IMR-90 (cell line): Measurements from ENCODE around the gene PTTG1IP2. TPM values are rescaled to one million over a fixed set of nuclear protein-coding genes. Genes with fewer than 3 reads are reported as not detected.

ENCODE experiments used
- ATAC-seq: fragments of 200-7000 bp; cut with Tn5 transposase; 2 replicates; pipeline ENCODE4 v1.9.1; 2020; ENCODE audit warnings: low read depth, mild to moderate bottlenecking, moderate library complexity
- BruUV-seq: library from RNA; stranded (reverse); fragments of 400-500 nt; replicated peaks from 2 replicates; lab custom pipeline; 2021; lab: Mats Ljungman, UMichigan
- CTCF ChIA-PET: fragments of 300-600 bp; formaldehyde crosslinking; extraction: SDS; loops from one replicate; lab custom pipeline; 2021; ENCODE audit warnings: antibody characterized with exemption; lab: Yijun Ruan, JAX
- POLR2A ChIA-PET: fragments of 300-600 bp; sonication (Branson Sonifier 250); formaldehyde crosslinking; loops from one replicate; lab custom pipeline; 2022; ENCODE audit warnings: antibody characterized with exemption; ENCODE audit not compliant: unreplicated experiment; lab: Charles Lee
- DNase-seq: peaks from one replicate; pipeline ENCODE4 v3.0.0; 2013
- H2AFZ ChIP-seq: replicated peaks from 2 replicates; pipeline ENCODE3; 2013; ENCODE audit warnings: low read length, mild to moderate bottlenecking; ENCODE audit not compliant: poor library complexity
- H2AK5ac ChIP-seq: 2 replicates; pipeline ENCODE4 v1.6.1; 2013; ENCODE audit warnings: low read depth, low read length, inconsistent platforms
- H2AK9ac ChIP-seq: replicated peaks from 2 replicates; pipeline ENCODE3; 2013; ENCODE audit warnings: mild to moderate bottlenecking, low read depth, low read length, moderate library complexity; ENCODE audit not compliant: poor library complexity
- H2BK120ac ChIP-seq: 2 replicates; pipeline ENCODE4 v1.6.1; 2013; ENCODE audit warnings: low read depth, low read length, inconsistent platforms
- H2BK15ac ChIP-seq: 3 replicates; pipeline ENCODE4 v1.6.1; 2013; ENCODE audit warnings: low read depth, low read length, inconsistent platforms
- H2BK20ac ChIP-seq: 2 replicates; pipeline ENCODE4 v1.6.1; 2013; ENCODE audit warnings: low read depth, mild to moderate bottlenecking, inconsistent platforms, low read length, moderate library complexity
- H2BK5ac ChIP-seq: 2 replicates; pipeline ENCODE4 v1.6.1; 2013; ENCODE audit warnings: mild to moderate bottlenecking, low read depth, low read length, inconsistent platforms; ENCODE audit not compliant: poor library complexity, severe bottlenecking
- H3K14ac ChIP-seq: replicated peaks from 2 replicates; pipeline ENCODE4 v1.6.1; 2013; ENCODE audit warnings: low read depth, low read length, inconsistent platforms
- H3K18ac ChIP-seq: 2 replicates; pipeline ENCODE4 v1.6.1; 2013; ENCODE audit warnings: low read depth, low read length, control low read depth
- H3K23ac ChIP-seq: 2 replicates; pipeline ENCODE4 v1.6.1; 2013; ENCODE audit warnings: low read depth, low read length, inconsistent platforms
- H3K27ac ChIP-seq: 2 replicates; pipeline ENCODE4 v1.5.1; 2013; ENCODE audit warnings: mild to moderate bottlenecking, control low read depth, low read length; ENCODE audit not compliant: insufficient read depth
- H3K27me3 ChIP-seq: 2 replicates; pipeline ENCODE4 v1.6.1; 2013; ENCODE audit warnings: low read length; ENCODE audit not compliant: control insufficient read depth, insufficient read depth
- H3K36me3 ChIP-seq: 2 replicates; pipeline ENCODE4 v1.6.1; 2013; ENCODE audit warnings: low read length, mixed read lengths; ENCODE audit not compliant: control insufficient read depth, insufficient read depth
- H3K4ac ChIP-seq: 2 replicates; pipeline ENCODE4 v1.6.1; 2013; ENCODE audit warnings: low read depth, low read length, inconsistent platforms
- H3K4me1 ChIP-seq: 2 replicates; pipeline ENCODE4 v1.6.1; 2013; ENCODE audit warnings: low read length, mixed read lengths; ENCODE audit not compliant: control insufficient read depth, insufficient read depth
- H3K4me2 ChIP-seq: 2 replicates; pipeline ENCODE4 v1.6.1; 2013; ENCODE audit warnings: low read depth, mild to moderate bottlenecking, control low read depth, low read length, moderate library complexity
- H3K4me3 ChIP-seq: 2 replicates; pipeline ENCODE4 v1.5.1; 2013; ENCODE audit warnings: low read depth, mild to moderate bottlenecking, control low read depth, low read length, moderate library complexity; ENCODE audit not compliant: insufficient read depth
- H3K56ac ChIP-seq: 2 replicates; pipeline ENCODE4 v1.6.1; 2013; ENCODE audit warnings: low read length, inconsistent platforms; ENCODE audit not compliant: insufficient read depth; ENCODE audit errors: extremely low read depth
- H3K79me1 ChIP-seq, 2 experiments: 2 replicates each; pipeline ENCODE4 v1.6.1; 2013; ENCODE audit warnings: low read length in 2 of 2, inconsistent platforms in 1 of 2, low read depth in 1 of 2
- H3K9ac ChIP-seq: 2 replicates; pipeline ENCODE4 v1.6.1; 2013; ENCODE audit warnings: low read depth, low read length, control low read depth
- H3K9me1 ChIP-seq: 2 replicates; pipeline ENCODE4 v1.6.1; 2013; ENCODE audit warnings: low read length, inconsistent platforms; ENCODE audit not compliant: insufficient read depth
- H3K9me3 ChIP-seq: 2 replicates; pipeline ENCODE4 v1.6.1; 2013; ENCODE audit warnings: low read length; ENCODE audit not compliant: control insufficient read depth, insufficient read depth
- H4K20me1 ChIP-seq: 2 replicates; pipeline ENCODE4 v1.6.1; 2013; ENCODE audit warnings: low read length, inconsistent platforms; ENCODE audit not compliant: insufficient read depth
- H4K5ac ChIP-seq: 2 replicates; pipeline ENCODE4 v1.6.1; 2013; ENCODE audit warnings: mild to moderate bottlenecking, low read depth, low read length, control low read depth
- H4K8ac ChIP-seq, 2 experiments: 2 replicates each; pipeline ENCODE4 v1.6.1; 2013; ENCODE audit warnings: low read depth in 2 of 2, low read length in 2 of 2, control low read depth in 1 of 2, inconsistent platforms in 1 of 2
- H4K91ac ChIP-seq: 2 replicates; pipeline ENCODE4 v1.6.1; 2013; ENCODE audit warnings: low read depth, low read length, inconsistent platforms; ENCODE audit not compliant: insufficient read depth
- BHLHE40 ChIP-seq: fragments of 150-350 bp; IDR thresholded peaks from 2 replicates; pipeline ENCODE4 v1.6.1; 2016; ENCODE audit warnings: mild to moderate bottlenecking, low read depth, low read length
- CEBPB ChIP-seq: IDR thresholded peaks from 2 replicates; pipeline ENCODE4 v1.6.1; 2012; ENCODE audit warnings: low read depth, low read length, improper control_type of control experiment
- CHD1 ChIP-seq: IDR thresholded peaks from 2 replicates; pipeline ENCODE4 v1.6.1; 2012; ENCODE audit warnings: low read depth, low read length, improper control_type of control experiment
- FOS ChIP-seq: fragments of 150-350 bp; IDR thresholded peaks from 2 replicates; pipeline ENCODE4 v1.6.1; 2016; ENCODE audit warnings: low read depth, low read length
- MAFK ChIP-seq: IDR thresholded peaks from 2 replicates; pipeline ENCODE4 v1.6.1; 2012; ENCODE audit warnings: low read depth, low read length, improper control_type of control experiment
- MAZ ChIP-seq: IDR thresholded peaks from 2 replicates; pipeline ENCODE4 v1.6.1; 2012; ENCODE audit warnings: low read depth, mild to moderate bottlenecking, low read length, improper control_type of control experiment, moderate library complexity, borderline replicate concordance
- MXI1 ChIP-seq: IDR thresholded peaks from 2 replicates; pipeline ENCODE4 v1.6.1; 2012; ENCODE audit warnings: low read depth, mild to moderate bottlenecking, low read length, moderate library complexity, borderline replicate concordance
- NFE2L2 ChIP-seq: fragments of 150-350 bp; IDR thresholded peaks from 2 replicates; pipeline ENCODE4 v1.6.1; 2016; ENCODE audit warnings: low read depth, mild to moderate bottlenecking, low read length
- POLR2A ChIP-seq: IDR thresholded peaks from 2 replicates; pipeline ENCODE4 v1.6.1; 2012; ENCODE audit warnings: mild to moderate bottlenecking, low read depth, low read length
- RAD21 ChIP-seq: IDR thresholded peaks from 2 replicates; pipeline ENCODE4 v1.6.1; 2012; ENCODE audit warnings: low read length, improper control_type of control experiment
- RCOR1 ChIP-seq: IDR thresholded peaks from 2 replicates; pipeline ENCODE4 v1.6.1; 2012; ENCODE audit warnings: mild to moderate bottlenecking, low read length, improper control_type of control experiment; ENCODE audit not compliant: insufficient replicate concordance
- RFX5 ChIP-seq: IDR thresholded peaks from 2 replicates; pipeline ENCODE4 v1.8.0; 2012; ENCODE audit warnings: low read depth, mild to moderate bottlenecking, low read length, moderate library complexity
- SMC3 ChIP-seq: fragments of 150-350 bp; IDR thresholded peaks from 2 replicates; pipeline ENCODE4 v1.6.1; 2016; ENCODE audit warnings: low read depth, mild to moderate bottlenecking, antibody characterized with exemption, low read length, moderate library complexity
- dilution Hi-C: fragments of 300-500 bp; cut with HindIII; formaldehyde crosslinking; loops from one replicate; pipeline ENCODE4 v1.14.3; 2018; ENCODE audit warnings: low sequenced_read_pairs; ENCODE audit not compliant: unreplicated experiment
- in situ Hi-C: fragments of 300-500 bp; cut with MboI; formaldehyde crosslinking; loops from 3 replicates; pipeline ENCODE4 v1.14.3; 2019; ENCODE audit warnings: low sequenced_read_pairs, inconsistent platforms, mixed read lengths
- intact Hi-C: fragments of 100-400 bp; cut with micrococcal nuclease; formaldehyde crosslinking; loops from 2 replicates; pipeline ENCODE4 v1.10.0; 2022
- polyA plus RNA-seq, 3 experiments: library from polyadenylated mRNA; depleted of rRNA; stranded (reverse); fragments of >200 nt; gene quantifications; 2 replicates each; pipeline ENCODE4 v1.2.3, GENCODE V29; 2012; ENCODE audit warnings: low replicate concordance in 1 of 3
- total RNA-seq: library from RNA; depleted of rRNA; stranded (reverse); fragments of >200 nt; gene quantifications from 2 replicates; pipeline ENCODE4 v1.2.3, GENCODE V29; 2012
- TF ChIP-seq, protein P1 (sequence below): fragments of 150-350 bp; IDR thresholded peaks from 2 replicates; pipeline ENCODE4 v1.6.1; 2017; ENCODE audit warnings: mild to moderate bottlenecking, antibody characterized with exemption, low read length, low read depth
- TF ChIP-seq, protein P2 (sequence below): fragments of 150-350 bp; IDR thresholded peaks from 2 replicates; pipeline ENCODE4 v1.6.1; 2016; ENCODE audit warnings: low read depth, mild to moderate bottlenecking, low read length, moderate library complexity, borderline replicate concordance
- TF ChIP-seq, protein P3 (sequence below): conservative IDR thresholded peaks from 2 replicates; pipeline ENCODE4 v1.5.1; 2012; ENCODE audit warnings: mild to moderate bottlenecking, low read depth, low read length, improper control_type of control experiment

Gene PTTG1IP2
- total and polyA plus RNA-seq, 2 of the 4 experiments (the other 2 are of a cell fraction) = not detected

DNA sequence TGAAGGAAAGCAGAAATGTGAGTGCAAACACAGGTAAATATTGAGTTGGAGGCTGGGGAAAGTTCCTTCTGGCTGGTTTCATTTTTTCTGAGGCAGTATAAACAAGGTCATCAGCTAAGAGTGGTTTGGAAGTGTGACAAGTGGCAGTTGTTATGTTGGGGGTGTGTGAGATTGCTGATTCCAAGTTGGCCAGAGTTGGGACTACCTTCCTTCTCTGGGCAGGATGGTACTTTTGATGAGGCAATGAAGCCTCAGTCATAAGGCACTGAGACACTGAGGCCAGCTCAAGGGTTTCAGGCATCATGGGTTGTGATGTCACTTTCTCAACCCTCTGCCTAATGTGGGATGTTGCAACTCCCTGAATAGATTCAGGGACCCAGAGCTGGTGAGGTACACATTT lies 8.2 kb upstream of the PTTG1IP2 start:
- ChIA-PET CTCF (no interaction called here), POLR2A (no interaction called here)
- Histone ChIP-seq H4K91ac (no peak overlapping the region), H3K4me2 (no peak overlapping the region), H2AFZ (no peak overlapping the region), H3K27ac (no peak overlapping the region), H3K4me3 (no peak overlapping the region), H3K14ac (no peak overlapping the region), H2BK120ac (no peak overlapping the region), H3K27me3 (no peaks in the 10 kb centered on the region), H4K20me1 (no peaks in the 10 kb centered on the region), H2BK20ac (no peak overlapping the region), H2AK5ac (no peak overlapping the region), H3K79me1 (no peaks in the 10 kb centered on the region), H3K4me1 (no peaks in the 10 kb centered on the region), H3K9ac (no peak overlapping the region), H2BK5ac (no peak overlapping the region), H3K56ac (no peak overlapping the region), H2BK15ac (no peak overlapping the region), H3K4ac (no peak overlapping the region), H3K36me3 (no peaks in the 10 kb centered on the region), H4K5ac (no peak overlapping the region), H3K9me1 (no peaks in the 10 kb centered on the region), H2AK9ac (no peak overlapping the region), H3K9me3 (peaks cover 5% of the 10 kb centered on the region; the same call in 1 of the 2 replicates), H4K8ac (no peak overlapping the region), H3K23ac (no peak overlapping the region), H3K18ac (no peak overlapping the region)
- dilution Hi-C loops (no loop called here), in situ Hi-C loops (no loop called here), intact Hi-C loops (no loop called here)
- TF ChIP-seq MXI1 (no peak), MAZ (no peak), RAD21 (no peak), RCOR1 (no peak), NFE2L2 (no peak), FOS (no peak), POLR2A (no peak), SMC3 (no peak), RFX5 (no peak), CHD1 (no peak), BHLHE40 (no peak), CEBPB (no peak), MAFK (no peak)
- TF ChIP-seq, protein P1, sequence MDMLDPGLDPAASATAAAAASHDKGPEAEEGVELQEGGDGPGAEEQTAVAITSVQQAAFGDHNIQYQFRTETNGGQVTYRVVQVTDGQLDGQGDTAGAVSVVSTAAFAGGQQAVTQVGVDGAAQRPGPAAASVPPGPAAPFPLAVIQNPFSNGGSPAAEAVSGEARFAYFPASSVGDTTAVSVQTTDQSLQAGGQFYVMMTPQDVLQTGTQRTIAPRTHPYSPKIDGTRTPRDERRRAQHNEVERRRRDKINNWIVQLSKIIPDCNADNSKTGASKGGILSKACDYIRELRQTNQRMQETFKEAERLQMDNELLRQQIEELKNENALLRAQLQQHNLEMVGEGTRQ = no peak
- TF ChIP-seq, protein P2, sequence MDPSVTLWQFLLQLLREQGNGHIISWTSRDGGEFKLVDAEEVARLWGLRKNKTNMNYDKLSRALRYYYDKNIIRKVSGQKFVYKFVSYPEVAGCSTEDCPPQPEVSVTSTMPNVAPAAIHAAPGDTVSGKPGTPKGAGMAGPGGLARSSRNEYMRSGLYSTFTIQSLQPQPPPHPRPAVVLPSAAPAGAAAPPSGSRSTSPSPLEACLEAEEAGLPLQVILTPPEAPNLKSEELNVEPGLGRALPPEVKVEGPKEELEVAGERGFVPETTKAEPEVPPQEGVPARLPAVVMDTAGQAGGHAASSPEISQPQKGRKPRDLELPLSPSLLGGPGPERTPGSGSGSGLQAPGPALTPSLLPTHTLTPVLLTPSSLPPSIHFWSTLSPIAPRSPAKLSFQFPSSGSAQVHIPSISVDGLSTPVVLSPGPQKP = no peak
- TF ChIP-seq, protein P3, sequence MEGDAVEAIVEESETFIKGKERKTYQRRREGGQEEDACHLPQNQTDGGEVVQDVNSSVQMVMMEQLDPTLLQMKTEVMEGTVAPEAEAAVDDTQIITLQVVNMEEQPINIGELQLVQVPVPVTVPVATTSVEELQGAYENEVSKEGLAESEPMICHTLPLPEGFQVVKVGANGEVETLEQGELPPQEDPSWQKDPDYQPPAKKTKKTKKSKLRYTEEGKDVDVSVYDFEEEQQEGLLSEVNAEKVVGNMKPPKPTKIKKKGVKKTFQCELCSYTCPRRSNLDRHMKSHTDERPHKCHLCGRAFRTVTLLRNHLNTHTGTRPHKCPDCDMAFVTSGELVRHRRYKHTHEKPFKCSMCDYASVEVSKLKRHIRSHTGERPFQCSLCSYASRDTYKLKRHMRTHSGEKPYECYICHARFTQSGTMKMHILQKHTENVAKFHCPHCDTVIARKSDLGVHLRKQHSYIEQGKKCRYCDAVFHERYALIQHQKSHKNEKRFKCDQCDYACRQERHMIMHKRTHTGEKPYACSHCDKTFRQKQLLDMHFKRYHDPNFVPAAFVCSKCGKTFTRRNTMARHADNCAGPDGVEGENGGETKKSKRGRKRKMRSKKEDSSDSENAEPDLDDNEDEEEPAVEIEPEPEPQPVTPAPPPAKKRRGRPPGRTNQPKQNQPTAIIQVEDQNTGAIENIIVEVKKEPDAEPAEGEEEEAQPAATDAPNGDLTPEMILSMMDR = no peak
- DNase-seq (peak; percentile 18), ATAC-seq (no peak)
- no TSS peak for BruUV-seq
